HepG2 (cell line): ENCODE data around the gene CS. TPM values are rescaled to one million over a fixed set of nuclear protein-coding genes. Genes with fewer than 3 reads are reported as not detected.
A peak's percentile ranks its signal among the peaks of the same experiment; 100 is the strongest.

Experiments used
- BORCS8-MEF2B ChIP-seq: sonication (generic); formaldehyde crosslinking; IDR thresholded peaks from 2 replicates; pipeline ENCODE4 v1.8.0; 2022; ENCODE audit warnings: mild to moderate bottlenecking, missing genetic modification reagents
- CC2D1A ChIP-seq: sonication (generic); formaldehyde crosslinking; IDR thresholded peaks from 2 replicates; pipeline ENCODE4 v1.8.1; 2023; ENCODE audit warnings: mild to moderate bottlenecking, missing genetic modification reagents
- CENPT ChIP-seq: sonication (generic); formaldehyde crosslinking; IDR thresholded peaks from 2 replicates; pipeline ENCODE4 v1.8.0; 2022; ENCODE audit warnings: low read depth, mild to moderate bottlenecking, moderate library complexity, missing genetic modification reagents
- FOXA1 ChIP-seq, 2 experiments: fragments of 450-650 bp in 1 of 2; sonication (generic) in 1 of 2; formaldehyde crosslinking in 1 of 2; IDR thresholded peaks; 2 replicates each; pipeline versions ENCODE4 v1.4.0 to v1.6.1; 2016 to 2020; ENCODE audit warnings: missing genetic modification reagents in 1 of 2
- HDAC2 ChIP-seq: sonication (generic); formaldehyde crosslinking; IDR thresholded peaks from 2 replicates; pipeline ENCODE4 v1.4.0; 2020; ENCODE audit warnings: missing genetic modification reagents
- HOXA3 ChIP-seq: sonication (generic); formaldehyde crosslinking; IDR thresholded peaks from 2 replicates; pipeline ENCODE4 v1.5.0; 2020; ENCODE audit warnings: missing genetic modification reagents
- KAT7 ChIP-seq: IDR thresholded peaks from 2 replicates; pipeline ENCODE4 v1.6.1; 2018; ENCODE audit warnings: borderline replicate concordance, missing compliant biosample characterization
- MED8 ChIP-seq: sonication (generic); formaldehyde crosslinking; IDR thresholded peaks from 2 replicates; pipeline ENCODE4 v1.8.1; 2023; ENCODE audit warnings: mild to moderate bottlenecking, missing genetic modification reagents; ENCODE audit not compliant: insufficient replicate concordance
- NFKBIZ ChIP-seq: IDR thresholded peaks from 2 replicates; pipeline ENCODE4 v1.6.1; 2018; ENCODE audit warnings: missing genetic modification reagents, missing compliant biosample characterization
- NFYC ChIP-seq: IDR thresholded peaks from 2 replicates; pipeline ENCODE4 v1.6.1; 2016; ENCODE audit warnings: missing genetic modification reagents, missing compliant biosample characterization
- NRL ChIP-seq: sonication (generic); formaldehyde crosslinking; IDR thresholded peaks from 2 replicates; pipeline ENCODE4 v1.5.0; 2020; ENCODE audit warnings: missing genetic modification reagents, mild to moderate bottlenecking, moderate library complexity, borderline replicate concordance
- PHF21A ChIP-seq: sonication (generic); formaldehyde crosslinking; IDR thresholded peaks from 2 replicates; pipeline ENCODE4 v1.5.0; 2020; ENCODE audit warnings: mild to moderate bottlenecking, missing genetic modification reagents
- TBL1XR1 ChIP-seq: fragments of 150-350 bp; IDR thresholded peaks from 2 replicates; pipeline ENCODE4 v1.6.1; 2014; ENCODE audit warnings: borderline replicate concordance, low read length; ENCODE audit not compliant: partially characterized antibody
- TSC22D2 ChIP-seq: sonication (generic); formaldehyde crosslinking; IDR thresholded peaks from 2 replicates; pipeline ENCODE4 v1.5.1; 2020; ENCODE audit warnings: missing genetic modification reagents, mild to moderate bottlenecking, borderline replicate concordance
- WIZ ChIP-seq: sonication (generic); formaldehyde crosslinking; IDR thresholded peaks from 2 replicates; pipeline ENCODE4 v1.5.1; 2020; ENCODE audit warnings: mild to moderate bottlenecking, missing genetic modification reagents
- ZMAT3 ChIP-seq: sonication (generic); formaldehyde crosslinking; conservative IDR thresholded peaks from 2 replicates; pipeline ENCODE4 v1.7.0; 2021; ENCODE audit warnings: missing genetic modification reagents
- ZNF337 ChIP-seq: sonication (generic); formaldehyde crosslinking; IDR thresholded peaks from 2 replicates; pipeline ENCODE4 v1.5.1; 2020; ENCODE audit warnings: missing genetic modification reagents, low read depth, mild to moderate bottlenecking, borderline replicate concordance
- ZNF713 ChIP-seq: sonication (generic); formaldehyde crosslinking; IDR thresholded peaks from 2 replicates; pipeline ENCODE4 v1.4.0; 2020; ENCODE audit warnings: mild to moderate bottlenecking, missing genetic modification reagents
- ZNF776 ChIP-seq: sonication (generic); formaldehyde crosslinking; IDR thresholded peaks from 2 replicates; pipeline ENCODE4 v1.4.0; 2020; ENCODE audit warnings: mild to moderate bottlenecking, missing genetic modification reagents
- polyA plus RNA-seq, 8 experiments: library from polyadenylated mRNA; depleted of rRNA in 3 of 8; stranded (reverse) in 7 of 8; unstranded in 1 of 8; fragments of >200 nt; fragmentation: Illumina TruSeq in 4 of 8; extraction: Trizol in 4 of 8; gene quantifications; 2 replicates each; pipeline versions ENCODE4 v1.2.1 to v1.2.3, GENCODE V29; 2011 to 2016; ENCODE audit warnings: low read depth in 4 of 8, missing spikeins in 1 of 8, mixed read lengths in 1 of 8; ENCODE audit not compliant: insufficient read depth in 1 of 8
- total RNA-seq, 5 experiments: library from RNA; depleted of rRNA; stranded (reverse); fragments of >200 nt; fragmentation: Illumina TruSeq; extraction: Trizol; gene quantifications; 2 replicates each; pipeline ENCODE4 v1.2.3, GENCODE V29; 2016; ENCODE audit warnings: low read depth in 1 of 5
- TF ChIP-seq, protein P1 (sequence below): sonication (generic); formaldehyde crosslinking; IDR thresholded peaks from 2 replicates; pipeline ENCODE4 v1.4.0; 2020; ENCODE audit warnings: mild to moderate bottlenecking, missing genetic modification reagents
- TF ChIP-seq, protein P2 (sequence below): sonication (generic); formaldehyde crosslinking; IDR thresholded peaks from 2 replicates; pipeline ENCODE4 v1.4.0; 2020; ENCODE audit warnings: mild to moderate bottlenecking, missing genetic modification reagents
- TF ChIP-seq, protein P3 (sequence below): sonication (generic); formaldehyde crosslinking; IDR thresholded peaks from 2 replicates; pipeline ENCODE4 v1.8.0; 2022; ENCODE audit warnings: mild to moderate bottlenecking, missing genetic modification reagents, borderline replicate concordance

Gene CS
- total and polyA plus RNA-seq, 2 of the 13 experiments (the other 11 are each of a cell fraction or from before 2014, with no cell fraction given): 173 to 175 TPM

DNA sequence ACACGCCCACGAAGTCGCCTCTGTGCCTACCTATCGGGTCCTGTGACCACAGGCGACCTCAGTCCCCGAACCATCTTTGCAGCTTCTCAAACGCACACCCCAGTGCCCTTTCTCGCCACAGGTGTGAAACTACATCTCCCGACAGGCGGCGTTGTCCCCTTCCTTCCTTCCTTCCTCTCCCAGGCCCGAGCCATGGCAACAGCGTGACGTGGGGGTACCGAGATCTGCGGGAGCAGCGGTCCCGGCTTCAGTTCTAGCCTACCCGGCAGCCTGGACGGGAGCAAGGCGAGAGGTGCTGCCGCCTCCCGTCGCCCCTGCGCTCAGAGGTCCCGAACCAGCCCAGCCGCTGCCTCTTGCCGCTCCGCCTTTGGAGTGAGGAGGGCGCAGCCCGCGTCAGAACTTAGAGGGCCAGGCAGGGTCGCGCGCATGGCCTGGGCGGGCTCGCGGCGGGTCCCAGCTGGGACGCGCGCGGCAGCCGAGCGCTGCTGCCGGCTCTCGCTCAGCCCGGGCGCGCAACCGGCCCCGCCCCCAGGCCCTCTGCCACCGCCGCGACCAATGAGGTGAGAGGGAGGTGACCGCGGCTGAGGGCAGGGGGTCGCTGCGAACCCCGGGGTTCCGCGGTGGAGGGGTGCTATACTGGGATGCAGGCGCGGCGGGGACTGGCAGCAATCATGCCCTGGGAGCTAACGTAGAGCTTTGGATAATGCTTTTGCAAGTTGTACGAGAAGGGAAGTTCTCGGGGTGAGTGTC, 33.3 kb downstream of the CS start, which contains the start of gene COQ10A (continued):
- TF ChIP-seq ZNF776: peak; percentile 63; the same call in 1 of the 2 replicates
- TF ChIP-seq NRL: no peak
- peak; percentile 85; the same call in 1 of the 2 replicates for TF ChIP-seq ZNF713 (CRISPR knock-in tag)
- peak; percentile 77 for TF ChIP-seq HOXA3
- peak; percentile 73; the same call in 1 of the 2 replicates for TF ChIP-seq ZNF337 (CRISPR knock-in tag)
- no peak for TF ChIP-seq CC2D1A (CRISPR knock-in tag)
- TF ChIP-seq, protein P1, sequence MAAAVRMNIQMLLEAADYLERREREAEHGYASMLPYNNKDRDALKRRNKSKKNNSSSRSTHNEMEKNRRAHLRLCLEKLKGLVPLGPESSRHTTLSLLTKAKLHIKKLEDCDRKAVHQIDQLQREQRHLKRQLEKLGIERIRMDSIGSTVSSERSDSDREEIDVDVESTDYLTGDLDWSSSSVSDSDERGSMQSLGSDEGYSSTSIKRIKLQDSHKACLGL (CRISPR knock-in tag): peak; percentile 67; the same call in 1 of the 2 replicates
- peak; percentile 60; the same call in 1 of the 2 replicates for TF ChIP-seq PHF21A
- peak; percentile 58 for TF ChIP-seq NFYC
- TF ChIP-seq NFKBIZ: peak; percentile 25; the same call in 1 of the 2 replicates
- TF ChIP-seq KAT7 (CRISPR knock-in tag): peak; percentile 35; the same call in 1 of the 2 replicates
- 0 out of 2 replicates have a peak, but pooled peaks have one; percentile 57 for TF ChIP-seq TSC22D2
- peak; percentile 56; the same call in 1 of the 2 replicates for TF ChIP-seq ZMAT3 (CRISPR knock-in tag)
- peak; percentile 84; the same call in 1 of the 2 replicates for TF ChIP-seq CENPT
- no peak for TF ChIP-seq WIZ
- peak; percentile 88 for TF ChIP-seq BORCS8-MEF2B (CRISPR knock-in tag)
- TF ChIP-seq, protein P2, sequence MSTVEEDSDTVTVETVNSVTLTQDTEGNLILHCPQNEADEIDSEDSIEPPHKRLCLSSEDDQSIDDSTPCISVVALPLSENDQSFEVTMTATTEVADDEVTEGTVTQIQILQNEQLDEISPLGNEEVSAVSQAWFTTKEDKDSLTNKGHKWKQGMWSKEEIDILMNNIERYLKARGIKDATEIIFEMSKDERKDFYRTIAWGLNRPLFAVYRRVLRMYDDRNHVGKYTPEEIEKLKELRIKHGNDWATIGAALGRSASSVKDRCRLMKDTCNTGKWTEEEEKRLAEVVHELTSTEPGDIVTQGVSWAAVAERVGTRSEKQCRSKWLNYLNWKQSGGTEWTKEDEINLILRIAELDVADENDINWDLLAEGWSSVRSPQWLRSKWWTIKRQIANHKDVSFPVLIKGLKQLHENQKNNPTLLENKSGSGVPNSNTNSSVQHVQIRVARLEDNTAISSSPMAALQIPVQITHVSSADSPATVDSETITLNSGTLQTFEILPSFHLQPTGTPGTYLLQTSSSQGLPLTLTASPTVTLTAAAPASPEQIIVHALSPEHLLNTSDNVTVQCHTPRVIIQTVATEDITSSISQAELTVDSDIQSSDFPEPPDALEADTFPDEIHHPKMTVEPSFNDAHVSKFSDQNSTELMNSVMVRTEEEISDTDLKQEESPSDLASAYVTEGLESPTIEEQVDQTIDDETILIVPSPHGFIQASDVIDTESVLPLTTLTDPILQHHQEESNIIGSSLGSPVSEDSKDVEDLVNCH (CRISPR knock-in tag): no peak
- no peak for TF ChIP-seq TBL1XR1
- TF ChIP-seq, protein P3, sequence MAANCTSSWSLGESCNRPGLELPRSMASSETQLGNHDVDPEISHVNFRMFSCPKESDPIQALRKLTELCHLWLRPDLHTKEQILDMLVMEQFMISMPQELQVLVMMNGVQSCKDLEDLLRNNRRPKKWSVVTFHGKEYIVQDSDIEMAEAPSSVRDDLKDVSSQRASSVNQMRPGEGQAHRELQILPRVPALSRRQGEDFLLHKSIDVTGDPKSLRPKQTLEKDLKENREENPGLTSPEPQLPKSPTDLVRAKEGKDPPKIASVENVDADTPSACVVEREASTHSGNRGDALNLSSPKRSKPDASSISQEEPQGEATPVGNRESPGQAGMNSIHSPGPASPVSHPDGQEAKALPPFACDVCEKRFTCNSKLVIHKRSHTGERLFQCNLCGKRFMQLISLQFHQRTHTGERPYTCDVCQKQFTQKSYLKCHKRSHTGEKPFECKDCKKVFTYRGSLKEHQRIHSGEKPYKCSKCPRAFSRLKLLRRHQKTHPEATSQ (CRISPR knock-in tag): peak; percentile 74; the same call in 1 of the 2 replicates
- TF ChIP-seq FOXA1 (IDR thresholded peaks at IDR 0.05): no peak
- peak; percentile 40; the same call in 1 of the 2 replicates for TF ChIP-seq FOXA1 (CRISPR knock-in tag; IDR thresholded peaks at IDR 0.05)
- peak; percentile 18 for TF ChIP-seq MED8 (CRISPR knock-in tag)
- peak; percentile 81 for TF ChIP-seq HDAC2 (CRISPR knock-in tag)
